ENCODE results near the gene ABCB8.

The ABCB8 gene

GRCh38 chr7:151068069-151068773 is 40.0 kb downstream of the ABCB8 start:
- DNase-seq, result no peak
- TF ChIP-seq POLR2A (IDR thresholded peaks at IDR 0.05; ENCODE audit: low read length) (no peak), GATA1 (IDR thresholded peaks at IDR 0.05; ENCODE audit: low read depth, low read length) (no peak)

GRCh38 chr7:151069841-151070573 is 41.8 kb downstream of the ABCB8 start:
- no peak for TF ChIP-seq POLR2A (IDR thresholded peaks at IDR 0.05; ENCODE audit: low read length)
- no peak for DNase-seq

GRCh38 chr7:151070574-151070960 is 42.3 kb downstream of the ABCB8 start:
- TF ChIP-seq GATA1 (IDR thresholded peaks at IDR 0.05; ENCODE audit: low read depth, low read length), result no peak
- TF ChIP-seq POLR2A (IDR thresholded peaks at IDR 0.05; ENCODE audit: low read length), result no peak

GRCh38 chr7:151071032-151071866 is 43.0 kb downstream of the ABCB8 start:
- DNase-seq, result no peak
- TF ChIP-seq GATA1 (IDR thresholded peaks at IDR 0.05; ENCODE audit: low read depth, low read length) (no peak), POLR2A (IDR thresholded peaks at IDR 0.05; ENCODE audit: low read length) (no peak)

More at GRCh38 chr7:151070574-151070960, 42.3 kb downstream of the ABCB8 start:
- no peak for DNase-seq

- TF ChIP-seq GATA1 (IDR thresholded peaks at IDR 0.05; ENCODE audit: low read depth, low read length) (no peak), POLR2A (IDR thresholded peaks at IDR 0.05; ENCODE audit: low read length) (no peak)
- no peak for DNase-seq
Observed at GRCh38 chr7:151073990-151074389, 45.7 kb downstream of the ABCB8 start.

- DNase-seq, result no peak
- TF ChIP-seq GATA1 (IDR thresholded peaks at IDR 0.05; ENCODE audit: low read depth, low read length), result no peak
- TF ChIP-seq POLR2A (IDR thresholded peaks at IDR 0.05; ENCODE audit: low read length), result no peak
Observed at GRCh38 chr7:151074817-151075661, 46.8 kb downstream of the ABCB8 start.

GRCh38 chr7:151075662-151075971 is 47.4 kb downstream of the ABCB8 start:
- no peak for DNase-seq
- TF ChIP-seq POLR2A (IDR thresholded peaks at IDR 0.05; ENCODE audit: low read length) (no peak), GATA1 (IDR thresholded peaks at IDR 0.05; ENCODE audit: low read depth, low read length) (no peak)

GRCh38 chr7:151075978-151076426 is 47.8 kb downstream of the ABCB8 start:
- DNase-seq, result no peak
- TF ChIP-seq POLR2A (IDR thresholded peaks at IDR 0.05; ENCODE audit: low read length), result no peak
- TF ChIP-seq GATA1 (IDR thresholded peaks at IDR 0.05; ENCODE audit: low read depth, low read length), result no peak

GRCh38 chr7:151076863-151077704 is 48.8 kb downstream of the ABCB8 start:
- TF ChIP-seq POLR2A (IDR thresholded peaks at IDR 0.05; ENCODE audit: low read length) (peak; percentile 35), GATA1 (IDR thresholded peaks at IDR 0.05; ENCODE audit: low read depth, low read length) (no peak)
- DNase-seq, result no peak

- DNase-seq, result no peak
- no peak for TF ChIP-seq GATA1 (IDR thresholded peaks at IDR 0.05; ENCODE audit: low read depth, low read length)
- TF ChIP-seq POLR2A (IDR thresholded peaks at IDR 0.05; ENCODE audit: low read length), result no peak
Observed at GRCh38 chr7:151077705-151078232, 49.5 kb downstream of the ABCB8 start.

- TF ChIP-seq POLR2A (IDR thresholded peaks at IDR 0.05; ENCODE audit: low read length) (no peak), GATA1 (IDR thresholded peaks at IDR 0.05; ENCODE audit: low read depth, low read length) (no peak)
- DNase-seq, result no peak
Observed at GRCh38 chr7:151078233-151079040, 50.2 kb downstream of the ABCB8 start.
